ENCODE results near the gene SFRP5. TPM values are rescaled to one million over a fixed set of nuclear protein-coding genes. Genes with fewer than 3 reads are reported as not detected.

Gene SFRP5
- 1.1 TPM for polyA plus RNA-seq (ENCODE audit: insufficient read length)

GRCh38 chr10:97771913-97772823 is at the start of gene SFRP5:
TSS of gene SFRP5 (minus strand) at chr10:97771999. CDS start at chr10:97771833, 166 bp downstream.
- no peak for DNase-seq (ENCODE audit: low read depth)

- no peak for DNase-seq (ENCODE audit: low read depth)
Observed at GRCh38 chr10:97820096-97820704, 48.4 kb upstream of the SFRP5 start.

GRCh38 chr10:97818572-97818971 is 46.8 kb upstream of the SFRP5 start:
- DNase-seq (ENCODE audit: low read depth), result no peak

GRCh38 chr10:97816609-97817008 is 44.8 kb upstream of the SFRP5 start:
- DNase-seq (ENCODE audit: low read depth), result no peak

GRCh38 chr10:97814996-97815395 is 43.2 kb upstream of the SFRP5 start:
- no peak for DNase-seq (ENCODE audit: low read depth)

- no peak for DNase-seq (ENCODE audit: low read depth)
Observed at GRCh38 chr10:97813311-97813710, 41.5 kb upstream of the SFRP5 start.

- DNase-seq (ENCODE audit: low read depth), result no peak
Observed at GRCh38 chr10:97812696-97813095, 40.9 kb upstream of the SFRP5 start.

GRCh38 chr10:97811958-97812357 is 40.2 kb upstream of the SFRP5 start:
- DNase-seq (ENCODE audit: low read depth), result no peak

- no peak for DNase-seq (ENCODE audit: low read depth)
Observed at GRCh38 chr10:97810446-97810845, 38.6 kb upstream of the SFRP5 start.

GRCh38 chr10:97805949-97806348 is 34.1 kb upstream of the SFRP5 start:
- DNase-seq (ENCODE audit: low read depth), result no peak

GRCh38 chr10:97805096-97805884 is 33.5 kb upstream of the SFRP5 start:
- DNase-seq (ENCODE audit: low read depth), result no peak

GRCh38 chr10:97801422-97801821 is 29.6 kb upstream of the SFRP5 start:
- DNase-seq (ENCODE audit: low read depth), result no peak

GRCh38 chr10:97800474-97800873 is 28.7 kb upstream of the SFRP5 start:
- no peak for DNase-seq (ENCODE audit: low read depth)

GRCh38 chr10:97798958-97799610 is 27.3 kb upstream of the SFRP5 start:
- no peak for DNase-seq (ENCODE audit: low read depth)

- no peak for DNase-seq (ENCODE audit: low read depth)
Observed at GRCh38 chr10:97796651-97797050, 24.9 kb upstream of the SFRP5 start.

- DNase-seq (ENCODE audit: low read depth), result no peak
Observed at GRCh38 chr10:97795886-97796285, 24.1 kb upstream of the SFRP5 start.

- peak; percentile 17 for DNase-seq (ENCODE audit: low read depth)
Observed at GRCh38 chr10:97791824-97792721, 20.3 kb upstream of the SFRP5 start.

GRCh38 chr10:97789770-97790397 is 18.1 kb upstream of the SFRP5 start:
- no peak for DNase-seq (ENCODE audit: low read depth)

GRCh38 chr10:97788552-97789442 is 17.0 kb upstream of the SFRP5 start:
- DNase-seq (ENCODE audit: low read depth), result no peak
